Naive thymus-derived CD4-positive, alpha-beta T cell (primary cell): Measurements from ENCODE around the gene NUP160. TPM values are rescaled to one million over a fixed set of nuclear protein-coding genes. Genes with fewer than 3 reads are reported as not detected.
"Not testable (repeated sequence)": the region's sequence is repeated elsewhere in the genome, so short reads cannot be mapped to it uniquely, and the experiment has no call there.

Experiments used
- ATAC-seq: fragments of 150-1000 bp; cut with Tn5 transposase; 2 replicates; pipeline ENCODE4 v1.10.0; 2021; ENCODE audit warnings: mild to moderate bottlenecking, moderate library complexity
- CTCF ChIA-PET: fragments of 350-600 bp; sonication (Branson Sonifier 250); formaldehyde crosslinking; loops from one replicate; lab custom pipeline; 2021; ENCODE audit warnings: antibody characterized with exemption; lab: Charles Lee
- POLR2A ChIA-PET: fragments of 350-600 bp; sonication (Branson Sonifier 250); formaldehyde crosslinking; loops from one replicate; lab custom pipeline; 2021; ENCODE audit warnings: antibody characterized with exemption, inconsistent platforms; lab: Charles Lee
- DNase-seq, 9 donors: peaks; one replicate each; pipeline versions ENCODE4 v3.0.0 to v3.0.0-alpha.2; 2020 to 2022; ENCODE audit warnings: mixed read lengths in 1 of 9
- H3K27ac ChIP-seq: one replicate; pipeline ENCODE4 v1.7.0; 2013; ENCODE audit warnings: mild to moderate bottlenecking, low read depth, low read length, moderate library complexity
- H3K27me3 ChIP-seq, 2 donors: one replicate each; pipeline ENCODE4 v1.7.0; 2013; ENCODE audit warnings: low read length in 2 of 2, mild to moderate bottlenecking in 2 of 2, moderate library complexity in 2 of 2; ENCODE audit not compliant: control insufficient read depth in 2 of 2, insufficient read depth in 2 of 2
- H3K36me3 ChIP-seq, 3 experiments: 1 replicate in 2 of 3; 2 replicates in 1 of 3; pipeline ENCODE4 v1.7.0; 2013; ENCODE audit warnings: low read length in 3 of 3, mild to moderate bottlenecking in 3 of 3, moderate library complexity in 1 of 3; ENCODE audit not compliant: insufficient read depth in 3 of 3, control insufficient read depth in 2 of 3
- H3K4me1 ChIP-seq, 2 donors: one replicate each; pipeline ENCODE4 v1.7.0; 2013; ENCODE audit warnings: low read length in 2 of 2, mild to moderate bottlenecking in 2 of 2, moderate library complexity in 1 of 2; ENCODE audit not compliant: control insufficient read depth in 2 of 2, insufficient read depth in 2 of 2
- H3K4me3 ChIP-seq: 2 replicates; pipeline ENCODE4 v1.7.0; 2013; ENCODE audit warnings: mild to moderate bottlenecking, low read length
- H3K9me3 ChIP-seq, 3 experiments: 1 replicate in 2 of 3; 2 replicates in 1 of 3; pipeline ENCODE4 v1.7.0; 2013; ENCODE audit warnings: low read length in 3 of 3; ENCODE audit not compliant: control insufficient read depth in 2 of 3
- H3K27ac Mint-ChIP-seq, 9 donors: one replicate each; pipeline ENCODE4 v1.8.0; 2020 to 2022; ENCODE audit warnings: mixed read lengths in 9 of 9, mild to moderate bottlenecking in 8 of 9, moderate library complexity in 5 of 9, inconsistent platforms in 2 of 9
- H3K27me3 Mint-ChIP-seq, 5 donors: one replicate each; pipeline ENCODE4 v1.8.0; 2021 to 2022; ENCODE audit warnings: mixed read lengths in 5 of 5, mild to moderate bottlenecking in 1 of 5
- H3K36me3 Mint-ChIP-seq, 5 donors: one replicate each; pipeline ENCODE4 v1.8.0; 2020 to 2022; ENCODE audit warnings: mixed read lengths in 5 of 5, mild to moderate bottlenecking in 3 of 5, inconsistent platforms in 1 of 5
- H3K4me1 Mint-ChIP-seq, 7 donors: one replicate each; pipeline ENCODE4 v1.8.0; 2020 to 2022; ENCODE audit warnings: mixed read lengths in 7 of 7, mild to moderate bottlenecking in 3 of 7, inconsistent platforms in 1 of 7
- H3K4me3 Mint-ChIP-seq, 10 donors: one replicate each; pipeline ENCODE4 v1.8.0; 2020 to 2022; ENCODE audit warnings: mild to moderate bottlenecking in 10 of 10, mixed read lengths in 10 of 10, moderate library complexity in 6 of 10, inconsistent platforms in 2 of 10
- H3K9me3 Mint-ChIP-seq, 11 donors: one replicate each; pipeline ENCODE4 v1.8.0; 2020 to 2022; ENCODE audit warnings: mixed read lengths in 11 of 11, mild to moderate bottlenecking in 4 of 11, inconsistent platforms in 1 of 11, moderate library complexity in 1 of 11
- intact Hi-C, 2 donors: fragments of 100-400 bp; cut with micrococcal nuclease; formaldehyde crosslinking; loops; one replicate each; pipeline ENCODE4 v1.15.1; 2023
- polyA plus RNA-seq, 2 donors: library from polyadenylated mRNA; unstranded; fragments of 300-500 nt; fragmentation: Illumina TruSeq; gene quantifications; one replicate each; pipeline ENCODE4 v1.2.3, GENCODE V29; 2021
- total RNA-seq, 6 experiments: library from RNA in 5 of 6; stranded (reverse) in 5 of 6; gene quantifications; 1 replicate in 5 of 6; 2 replicates in 1 of 6; pipeline ENCODE4 v1.2.3 and lab custom pipeline; 2021 to 2026

Gene NUP160
- total and polyA plus RNA-seq, 7 experiments from 2014 or later: 35.1 to 68.0 (median 61.1) TPM

- intact Hi-C loops: loop anchor here (1.0 to 5.0 kb wide), 21 partner anchors 8 to 1644 kb away; partner anchors contain the start of genes AGBL2 (in 2 of the 2), CELF1 (in 2 of the 2), MTCH2 (in 2 of the 2) and NDUFS3 (in 2 of the 2)
- H3K4me3 Mint-ChIP-seq: peak overlapping the region; percentile 88 to 100 (median 96)
- no peaks in the 10 kb centered on the region for H3K9me3 ChIP-seq
- H3K36me3 Mint-ChIP-seq: peaks cover 0 to 14% (median 7%) of the 10 kb centered on the region in 5 donors
- no peaks in the 10 kb centered on the region for H3K27me3 ChIP-seq
- H3K4me1 ChIP-seq: peaks cover 20 to 22% of the 10 kb centered on the region in 2 donors
- peaks cover 0 to 2% (median 0%) of the 10 kb centered on the region in 11 donors for H3K9me3 Mint-ChIP-seq
- peak overlapping the region; percentile 97 for H3K27ac ChIP-seq
- CTCF ChIA-PET: no interaction called here
- DNase-seq: peak; percentile 60 to 84 (median 79)
- H3K27ac Mint-ChIP-seq: peak overlapping the region; percentile 96 to 100 (median 99)
- POLR2A ChIA-PET: interaction anchor here (0.6 to 3.6 kb wide), 20 partner anchors 10 to 1755 kb away, joined by 3 to 27 read pairs (median 4); partner anchors contain the start of genes AGBL2, KBTBD4, NDUFS3 and PTPMT1
- H3K4me3 ChIP-seq: peak overlapping the region; percentile 94
- H3K4me1 Mint-ChIP-seq: peaks cover 16 to 39% (median 23%) of the 10 kb centered on the region in 7 donors
- H3K27me3 Mint-ChIP-seq: no peaks in the 10 kb centered on the region
- peaks cover 0 to 21% (median 4%) of the 10 kb centered on the region in 3 experiments for H3K36me3 ChIP-seq
- peak; percentile 52 for ATAC-seq
Observed at GRCh38 chr11:47766509-47767227, 81.5 kb downstream of the NUP160 start.

- Mint-ChIP-seq H3K4me1 (peaks cover 16 to 45% (median 28%) of the 10 kb centered on the region in 7 donors), H3K36me3 (peaks cover 0 to 18% (median 8%) of the 10 kb centered on the region in 5 donors), H3K4me3 (peak overlapping the region; percentile 88 to 97 (median 95)), H3K27ac (peak overlapping the region; percentile 93 to 100 (median 96)), H3K9me3 (peaks cover 0 to 2% (median 0%) of the 10 kb centered on the region in 11 donors), H3K27me3 (no peaks in the 10 kb centered on the region)
- ATAC-seq (no peak), DNase-seq (no peak)
- H3K9me3 ChIP-seq: no peaks in the 10 kb centered on the region
- H3K36me3 ChIP-seq: peaks cover 4 to 37% (median 6%) of the 10 kb centered on the region in 3 experiments
- H3K4me3 ChIP-seq: no peak overlapping the region
- POLR2A ChIA-PET: interaction anchor here (0.7 to 3.1 kb wide), 3 partner anchors 50 to 505 kb away, joined by 3 to 14 read pairs (median 8); partner anchors contain the start of genes AGBL2, KBTBD4 and NDUFS3
- intact Hi-C loops: loop anchor here in 1 of 2 donors (5.0 kb wide), 3 partner anchors 188 to 1643 kb away; partner anchors contain the start of genes ARHGAP1, KBTBD4, NDUFS3 and PHF21A
- peak overlapping the region; percentile 97 for H3K27ac ChIP-seq
- H3K27me3 ChIP-seq: no peaks in the 10 kb centered on the region
- H3K4me1 ChIP-seq: peaks cover 20 to 22% of the 10 kb centered on the region in 2 donors
- CTCF ChIA-PET: no interaction called here
Observed at GRCh38 chr11:47765086-47765485, 83.1 kb downstream of the NUP160 start.

GRCh38 chr11:47759291-47759690 is 88.9 kb downstream of the NUP160 start:
- intact Hi-C loops, CTCF ChIA-PET, H3K9me3 Mint-ChIP-seq, H3K27ac ChIP-seq, H3K4me3 Mint-ChIP-seq, ATAC-seq, H3K9me3 ChIP-seq, H3K4me3 ChIP-seq, H3K4me1 ChIP-seq, H3K27ac Mint-ChIP-seq, H3K27me3 Mint-ChIP-seq, H3K27me3 ChIP-seq, DNase-seq: not testable (repeated sequence)
- H3K36me3 ChIP-seq: peaks cover 0 to 72% (median 10%) of the 10 kb centered on the region in 3 experiments
- POLR2A ChIA-PET: interaction anchor here (1.1 kb wide), 1 partner anchor 9 kb away, joined by 7 read pairs; no protein-coding TSS in a partner anchor
- Mint-ChIP-seq H3K4me1 (peaks cover 0 to 26% (median 14%) of the 10 kb centered on the region in 7 donors), H3K36me3 (peaks cover 0 to 32% (median 19%) of the 10 kb centered on the region in 5 donors)

GRCh38 chr11:47756208-47756607 is 91.9 kb downstream of the NUP160 start:
- no peak overlapping the region for H3K4me3 Mint-ChIP-seq
- no peak for ATAC-seq
- ChIA-PET CTCF (no interaction called here), POLR2A (interaction anchor here (2.1 kb wide), 1 partner anchor 10 kb away, joined by 5 read pairs; the partner anchor contains the start of gene FNBP4)
- H3K9me3 ChIP-seq: no peaks in the 10 kb centered on the region
- peak overlapping the region in 2 of 9 donors; percentile 8 to 22 for H3K27ac Mint-ChIP-seq
- intact Hi-C loops: no loop called here
- peaks cover 6 to 78% (median 20%) of the 10 kb centered on the region in 3 experiments for H3K36me3 ChIP-seq
- peaks cover 0 to 46% (median 31%) of the 10 kb centered on the region in 5 donors for H3K36me3 Mint-ChIP-seq
- no peak overlapping the region for H3K27ac ChIP-seq
- peaks cover 4 to 32% (median 18%) of the 10 kb centered on the region in 7 donors for H3K4me1 Mint-ChIP-seq
- no peaks in the 10 kb centered on the region for H3K4me1 ChIP-seq
- no peaks in the 10 kb centered on the region for H3K27me3 ChIP-seq
- H3K9me3 Mint-ChIP-seq: no peaks in the 10 kb centered on the region
- H3K4me3 ChIP-seq: no peak overlapping the region
- no peak for DNase-seq
- H3K27me3 Mint-ChIP-seq: no peaks in the 10 kb centered on the region

- Histone ChIP-seq H3K4me1 (no peaks in the 10 kb centered on the region), H3K9me3 (no peaks in the 10 kb centered on the region), H3K36me3 (peaks cover 42 to 77% (median 46%) of the 10 kb centered on the region in 3 experiments), H3K27ac (no peak overlapping the region), H3K4me3 (no peak overlapping the region), H3K27me3 (no peaks in the 10 kb centered on the region)
- intact Hi-C loops: loop anchor here in 1 of 2 donors (2.0 kb wide), 1 partner anchor 16 kb away; the partner anchor contains the start of gene FNBP4
- H3K9me3 Mint-ChIP-seq: no peaks in the 10 kb centered on the region
- H3K4me1 Mint-ChIP-seq: peaks cover 2 to 31% (median 23%) of the 10 kb centered on the region in 7 donors
- H3K36me3 Mint-ChIP-seq: peaks cover 6 to 35% (median 19%) of the 10 kb centered on the region in 5 donors
- DNase-seq: no peak
- no peaks in the 10 kb centered on the region for H3K27me3 Mint-ChIP-seq
- H3K27ac Mint-ChIP-seq: peak overlapping the region in 5 of 9 donors; percentile 36 to 68 (median 51)
- ChIA-PET CTCF (no interaction called here), POLR2A (no interaction called here)
- no peak overlapping the region for H3K4me3 Mint-ChIP-seq
- ATAC-seq: no peak
Observed at GRCh38 chr11:47750725-47751124, 97.4 kb downstream of the NUP160 start.

- H3K36me3 ChIP-seq: peaks cover 35 to 85% (median 42%) of the 10 kb centered on the region in 3 experiments
- H3K4me1 ChIP-seq, DNase-seq, H3K27ac ChIP-seq, H3K9me3 ChIP-seq, H3K4me3 Mint-ChIP-seq, H3K4me3 ChIP-seq, H3K9me3 Mint-ChIP-seq, intact Hi-C loops, H3K27ac Mint-ChIP-seq, H3K27me3 Mint-ChIP-seq, H3K27me3 ChIP-seq, ATAC-seq, POLR2A ChIA-PET: not testable (repeated sequence)
- CTCF ChIA-PET: interaction anchor here (0.6 kb wide), 1 partner anchor 18 kb away, joined by 3 read pairs; no protein-coding TSS in a partner anchor
- Mint-ChIP-seq H3K36me3 (peaks cover 11 to 42% (median 24%) of the 10 kb centered on the region in 5 donors), H3K4me1 (peaks cover 0 to 11% (median 5%) of the 10 kb centered on the region in 7 donors)
Observed at GRCh38 chr11:47742494-47742893, 105.7 kb downstream of the NUP160 start.
